SHP77 treated with DMSO at 0.1 percent for 48 hours (cell line): ENCODE measurements around the gene SQSTM1.
"Not testable (repeated sequence)": the region's sequence is repeated elsewhere in the genome, so short reads cannot be mapped to it uniquely, and the experiment has no call there.

ENCODE experiments used
- DNase-seq: peaks from one replicate; lab custom pipeline; 2025; lab: John Stamatoyannopoulos, UW

Gene SQSTM1

GRCh38 chr5:179820483-179821297, at the start of gene SQSTM1:
TSS of gene SQSTM1 (plus strand) at chr5:179820905. CDS start at chr5:179820937, 32 bp downstream.
- DNase-seq, result peak; percentile 27

- DNase-seq, result no peak
Measured at GRCh38 chr5:179771311-179771895, 49.3 kb upstream of the SQSTM1 start.

GRCh38 chr5:179772351-179772750, 48.4 kb upstream of the SQSTM1 start:
- no peak for DNase-seq

DNA sequence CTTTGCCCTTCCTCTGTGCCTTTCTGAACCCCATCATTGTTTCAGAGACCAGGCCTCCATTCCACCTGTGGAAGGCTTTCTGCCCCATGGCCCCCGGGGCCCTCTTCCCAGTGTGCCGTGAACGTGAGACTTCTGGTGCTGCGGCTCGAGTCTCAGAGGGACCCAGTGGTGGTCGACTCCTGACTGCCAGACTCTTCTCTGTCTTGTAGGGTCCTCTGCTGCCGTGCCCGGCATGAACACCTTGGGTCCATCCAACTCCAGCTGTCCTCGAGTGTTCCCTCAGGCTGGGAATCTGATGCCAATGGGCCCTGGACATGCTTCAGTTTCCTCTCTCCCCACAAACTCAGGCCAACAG, 47.0 kb upstream of the SQSTM1 start:
- no peak for DNase-seq

DNA sequence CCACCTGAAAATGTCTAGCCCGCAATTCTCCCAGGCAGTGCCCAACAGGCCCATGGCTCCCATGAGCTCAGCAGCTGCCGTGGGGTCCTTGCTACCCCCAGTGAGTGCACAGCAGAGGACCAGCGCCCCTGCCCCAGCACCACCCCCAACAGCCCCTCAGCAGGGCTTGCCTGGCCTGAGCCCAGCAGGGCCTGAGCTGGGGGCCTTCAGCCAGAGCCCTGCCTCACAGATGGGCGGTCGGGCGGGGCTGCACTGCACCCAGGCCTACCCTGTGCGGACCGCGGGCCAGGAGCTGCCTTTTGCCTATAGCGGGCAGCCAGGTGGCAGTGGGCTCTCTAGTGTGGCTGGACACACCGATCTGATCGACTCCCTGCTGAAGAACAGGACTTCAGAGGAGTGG, 46.3 kb upstream of the SQSTM1 start:
- DNase-seq, result no peak

DNA sequence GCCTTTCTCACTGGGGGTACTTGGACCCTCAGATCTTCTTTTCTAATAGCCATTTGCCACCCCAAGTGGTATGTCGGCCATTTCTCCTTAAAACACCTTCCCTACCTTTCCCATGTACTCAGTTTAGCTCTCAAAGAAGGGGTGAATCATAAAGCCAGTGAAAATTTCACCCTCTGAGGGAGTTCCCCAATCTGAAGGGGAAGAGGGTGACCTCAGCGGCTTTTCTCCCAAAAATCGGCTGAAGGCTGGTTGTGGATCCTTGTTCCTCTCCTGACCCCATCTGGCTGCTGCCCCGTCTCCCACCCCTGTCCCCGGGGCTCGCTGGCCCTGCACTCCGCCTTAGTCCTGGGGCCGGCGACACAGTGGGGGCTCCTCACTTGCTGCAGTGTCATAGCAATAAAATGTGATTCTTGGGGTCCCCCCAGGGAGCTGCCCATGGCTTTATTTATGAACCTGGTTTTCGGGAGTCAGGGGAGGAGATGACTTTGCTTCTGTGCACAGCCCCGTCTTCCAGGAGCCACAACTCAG, 44.2 kb upstream of the SQSTM1 start:
- DNase-seq, result no peak

GRCh38 chr5:179777456-179777855, 43.2 kb upstream of the SQSTM1 start:
- no peak for DNase-seq

DNA sequence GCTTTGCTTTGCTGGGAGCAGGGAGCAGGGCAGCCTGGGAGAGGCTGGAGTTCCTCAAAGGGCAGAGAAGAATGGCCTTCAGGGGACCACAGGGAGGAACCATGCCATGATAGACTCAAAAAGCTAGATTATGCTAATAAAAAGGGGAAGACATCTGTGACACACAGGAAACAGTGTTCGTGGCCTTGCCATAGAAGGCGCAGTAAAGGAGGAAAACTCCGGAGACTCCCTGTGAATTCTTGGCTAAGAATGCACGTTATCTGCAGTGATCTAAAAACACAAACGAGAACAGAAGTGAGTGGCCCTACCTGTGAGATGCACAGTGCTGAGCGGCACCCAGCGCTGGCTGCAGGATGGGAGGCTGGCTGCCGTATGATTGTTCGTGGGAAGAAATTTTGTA, 42.8 kb upstream of the SQSTM1 start:
- DNase-seq, result no peak

- no peak for DNase-seq
Measured at GRCh38 chr5:179778591-179778990, 42.1 kb upstream of the SQSTM1 start.

GRCh38 chr5:179779826-179780225, 40.9 kb upstream of the SQSTM1 start:
- no peak for DNase-seq

DNA sequence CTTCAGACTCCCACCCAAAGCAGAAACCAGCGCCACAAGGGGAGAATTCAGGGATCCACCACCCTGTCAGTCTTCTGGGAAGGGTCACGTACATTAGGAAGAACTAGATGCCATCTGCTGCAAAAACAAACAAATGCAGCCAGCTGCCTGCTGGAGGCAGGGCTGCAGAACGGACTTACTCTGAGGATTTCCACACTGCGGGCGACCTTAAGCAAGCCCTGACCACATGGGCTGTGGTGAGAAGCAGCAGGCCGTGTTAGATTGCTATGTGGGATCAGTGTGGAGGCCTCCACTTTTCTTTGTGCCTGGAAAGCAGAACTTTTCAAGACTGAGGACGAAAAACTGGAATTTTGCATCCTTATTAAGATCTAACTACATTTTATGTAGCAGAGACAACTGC, 40.3 kb upstream of the SQSTM1 start:
- peak; percentile 38 for DNase-seq

DNA sequence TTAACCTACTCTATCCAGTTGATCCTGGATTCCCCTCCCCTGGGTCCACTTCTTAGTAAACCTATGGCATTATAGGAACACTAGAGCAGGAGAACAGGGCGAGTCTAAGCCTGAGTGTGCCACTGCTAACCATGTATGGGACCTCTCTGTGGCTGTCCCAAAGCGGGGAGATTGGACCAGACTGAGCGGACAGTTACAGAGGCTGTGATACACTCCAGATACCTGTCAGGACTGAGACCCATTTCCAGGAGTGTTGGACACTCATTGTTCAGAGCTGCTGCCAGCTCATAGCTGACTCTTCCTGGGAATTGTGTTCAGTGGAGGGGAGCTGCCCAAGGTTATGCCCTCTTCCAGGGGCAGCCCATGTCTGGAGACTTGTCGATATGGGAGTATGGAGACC, 38.9 kb upstream of the SQSTM1 start:
- DNase-seq, result no peak

- no peak for DNase-seq
Measured at GRCh38 chr5:179783128-179783527, 37.6 kb upstream of the SQSTM1 start.

DNA sequence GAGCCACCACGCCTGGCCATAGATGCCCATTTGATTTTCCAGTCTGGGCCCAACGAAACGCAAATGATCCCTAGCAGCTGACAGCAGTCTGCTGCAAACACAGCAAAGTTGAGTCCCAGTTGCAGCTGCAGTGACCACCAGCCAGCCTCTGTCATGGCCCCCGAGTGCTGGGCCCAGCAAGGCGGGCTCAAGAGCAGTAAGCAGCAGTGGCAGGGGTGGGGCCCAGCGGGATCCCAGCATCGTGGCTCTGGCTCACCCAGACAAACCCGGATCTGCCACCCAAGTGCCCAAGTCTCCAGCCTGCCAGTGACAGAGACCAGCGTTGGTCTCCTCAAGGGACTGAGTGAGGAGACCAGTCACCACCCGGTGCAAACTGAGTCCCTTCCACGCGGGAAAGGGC, 33.8 kb upstream of the SQSTM1 start:
- no peak for DNase-seq

DNA sequence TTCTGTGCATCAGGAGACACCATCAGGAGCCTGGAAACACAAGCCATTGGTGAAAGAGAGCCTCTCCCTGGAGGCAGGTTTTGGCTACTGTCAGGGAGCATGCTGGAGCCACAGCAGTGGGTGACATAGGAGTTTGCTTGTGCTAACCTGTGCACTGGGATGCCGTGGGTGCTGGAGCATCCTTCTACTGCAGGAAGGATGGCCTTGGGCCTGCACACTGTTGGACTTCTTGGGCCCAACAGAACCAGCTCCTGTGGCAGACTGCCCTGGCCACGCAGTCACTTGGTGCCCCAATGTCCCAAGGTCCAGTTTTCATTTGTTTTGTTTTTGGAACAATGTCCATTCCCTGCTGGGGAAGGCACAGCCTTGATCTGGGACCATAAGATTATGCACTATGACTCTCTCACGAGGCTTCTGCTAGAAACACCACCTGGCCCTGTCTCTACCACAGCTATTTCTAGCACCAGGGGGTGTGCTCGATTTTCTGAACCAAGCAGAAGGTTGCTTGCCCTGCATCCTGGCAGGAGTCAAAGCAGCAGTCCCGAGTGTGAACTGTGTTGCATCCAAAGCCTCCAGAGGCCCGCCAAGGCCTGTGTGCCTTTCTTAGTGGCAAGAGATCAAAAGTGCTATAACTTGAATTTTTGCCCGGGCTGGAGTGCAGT, 32.4 kb upstream of the SQSTM1 start:
- no peak for DNase-seq

- DNase-seq, result not testable (repeated sequence)
Measured at GRCh38 chr5:179789278-179789677, 31.4 kb upstream of the SQSTM1 start.

GRCh38 chr5:179791881-179792611, 28.7 kb upstream of the SQSTM1 start:
- DNase-seq, result no peak

- no peak for DNase-seq
Measured at GRCh38 chr5:179792612-179793467, 27.9 kb upstream of the SQSTM1 start.

GRCh38 chr5:179793468-179794139, 27.1 kb upstream of the SQSTM1 start, which contains the start of gene LTC4S:
TSS of gene LTC4S (plus strand) at chr5:179793986. CDS start at chr5:179794081, 95 bp downstream.
- no peak for DNase-seq

- no peak for DNase-seq
Measured at GRCh38 chr5:179794171-179794570, 26.5 kb upstream of the SQSTM1 start.

GRCh38 chr5:179794575-179794974, 26.1 kb upstream of the SQSTM1 start:
- no peak for DNase-seq
